Measurements from ENCODE around the gene C11orf86. TPM values are rescaled to one million over a fixed set of nuclear protein-coding genes. Genes with fewer than 3 reads are reported as not detected.

C11orf86 gene
- total RNA-seq, 4 donors from 2014 or later, result 21.0 to 88.3 (median 56.1) TPM; not detected in 1

GRCh38 chr11:66934950-66935779, 39.9 kb upstream of the C11orf86 start:
- no peak for TF ChIP-seq CTCF (IDR thresholded peaks at IDR 0.05)
- TF ChIP-seq EP300 (IDR thresholded peaks at IDR 0.05; ENCODE audit: low read depth), result no peak
- no peak for TF ChIP-seq POLR2A (IDR thresholded peaks at IDR 0.05)
- no peak for TF ChIP-seq POLR2AphosphoS5 (IDR thresholded peaks at IDR 0.05)
- 67 to 71% methylated on average over 4 to 9 of the region's 9 CpGs for WGBS, 2 donors (ENCODE audit: low coverage in 1 of 2)
- in situ Hi-C loops (cut with MboI; ENCODE audit: low pct_ligation_motif_present in 1 of 4, low pct_unique_long_range_greater_than_20kb in 1 of 4, low sequenced_read_pairs in 3 of 4) (no loop called here), intact Hi-C loops (cut with DNase I; ENCODE audit: low total_unique reads) (no loop called here)
- Histone ChIP-seq H3K27ac (no peak overlapping the region), H3K9me3 (no peaks in the 10 kb centered on the region), H3K27me3 (no peaks in the 10 kb centered on the region), H3K4me3 (no peak overlapping the region), H3K36me3 (no peaks in the 10 kb centered on the region), H3K4me1 (no peaks in the 10 kb centered on the region)
- no peak for DNase-seq

- TF ChIP-seq POLR2AphosphoS5 (IDR thresholded peaks at IDR 0.05), result no peak
- no peak for TF ChIP-seq POLR2A (IDR thresholded peaks at IDR 0.05)
- no peak for TF ChIP-seq CTCF (IDR thresholded peaks at IDR 0.05)
- no peak for TF ChIP-seq EP300 (IDR thresholded peaks at IDR 0.05; ENCODE audit: low read depth)
- intact Hi-C loops (cut with DNase I; ENCODE audit: low total_unique reads), result no loop called here
- 65 to 78% methylated on average over 2 of the region's 2 CpGs for WGBS, 2 donors (ENCODE audit: low coverage in 1 of 2)
- no peaks in the 10 kb centered on the region for H3K36me3 ChIP-seq
- H3K27ac ChIP-seq, result no peak overlapping the region
- in situ Hi-C loops (cut with MboI; ENCODE audit: low pct_ligation_motif_present in 1 of 4, low pct_unique_long_range_greater_than_20kb in 1 of 4, low sequenced_read_pairs in 3 of 4), result no loop called here
- no peaks in the 10 kb centered on the region for H3K9me3 ChIP-seq
- no peaks in the 10 kb centered on the region for H3K27me3 ChIP-seq
- DNase-seq, result no peak
- no peak overlapping the region for H3K4me3 ChIP-seq
- H3K4me1 ChIP-seq, result no peaks in the 10 kb centered on the region
Measured at GRCh38 chr11:66936311-66936711, 38.8 kb upstream of the C11orf86 start.

- intact Hi-C loops (cut with DNase I; ENCODE audit: low total_unique reads), result no loop called here
- 91 to 97% methylated on average over 1 of the region's 1 CpG for WGBS, 2 donors (ENCODE audit: low coverage in 1 of 2)
- no peaks in the 10 kb centered on the region for H3K9me3 ChIP-seq
Measured at GRCh38 chr11:66937193-66937733, 37.8 kb upstream of the C11orf86 start.

More at GRCh38 chr11:66937193-66937733, 37.8 kb upstream of the C11orf86 start:
- H3K36me3 ChIP-seq, result no peaks in the 10 kb centered on the region
- no peak for DNase-seq
- no peak overlapping the region for H3K27ac ChIP-seq
- in situ Hi-C loops (cut with MboI; ENCODE audit: low pct_ligation_motif_present in 1 of 4, low pct_unique_long_range_greater_than_20kb in 1 of 4, low sequenced_read_pairs in 3 of 4), result no loop called here
- no peaks in the 10 kb centered on the region for H3K27me3 ChIP-seq
- H3K4me1 ChIP-seq, result no peaks in the 10 kb centered on the region
- TF ChIP-seq CTCF (IDR thresholded peaks at IDR 0.05) (no peak), POLR2A (IDR thresholded peaks at IDR 0.05) (no peak), POLR2AphosphoS5 (IDR thresholded peaks at IDR 0.05) (no peak), EP300 (IDR thresholded peaks at IDR 0.05; ENCODE audit: low read depth) (no peak)
- H3K4me3 ChIP-seq, result no peak overlapping the region

Measured in transverse colon (tissue), 4 donors.